Muscle of back (tissue), 13 donors: ENCODE results near the gene IGF2. TPM values are rescaled to one million over a fixed set of nuclear protein-coding genes. Genes with fewer than 3 reads are reported as not detected.
"Not testable (repeated sequence)": the region's sequence is repeated elsewhere in the genome, so short reads cannot be mapped to it uniquely, and the experiment has no call there.

ENCODE experiments used
- DNase-seq, 3 donors: peaks; one replicate each; pipeline versions ENCODE4 v3.0.0 to v3.0.0-alpha.2; 2013
- long read RNA-seq, 9 donors: transcript quantifications; one replicate each; lab custom pipeline, GENCODE V29; 2026
- polyA plus RNA-seq, 10 donors: library from polyadenylated mRNA; unstranded; fragments of 120-200 nt; gene quantifications; one replicate each; pipeline ENCODE4 v1.2.1, GENCODE V29; 2013; ENCODE audit not compliant: insufficient read length in 10 of 10

The IGF2 gene
- 1,000 to 10,000 TPM; 3,184 to 5,148 (median 3,915) TPM for polyA plus RNA-seq
- long read RNA-seq, donor 1, full-length matches to known transcripts: 1,231 of 1,458 reads
- long read RNA-seq, donor 1, partial matches to known transcripts: 202 of 1,458 reads
- long read RNA-seq, donor 1, other reads (novel, unspliced or antisense): 25 of 1,458 reads
- long read RNA-seq, donor 2, full-length matches to known transcripts: 495 of 669 reads
- long read RNA-seq, donor 2, partial matches to known transcripts: 162 of 669 reads
- long read RNA-seq, donor 2, other reads (novel, unspliced or antisense): 12 of 669 reads
- long read RNA-seq, donor 3: 0 reads
- long read RNA-seq, donor 4, full-length matches to known transcripts: 442 of 672 reads
- long read RNA-seq, donor 4, partial matches to known transcripts: 201 of 672 reads
- long read RNA-seq, donor 4, other reads (novel, unspliced or antisense): 29 of 672 reads
- long read RNA-seq, donor 5, full-length matches to known transcripts: 1,274 of 1,707 reads
- long read RNA-seq, donor 5, partial matches to known transcripts: 433 of 1,707 reads
- long read RNA-seq, donor 5, other reads (novel, unspliced or antisense): 0 of 1,707 reads
- long read RNA-seq, donor 6, full-length matches to known transcripts: 775 of 888 reads
- long read RNA-seq, donor 6, partial matches to known transcripts: 92 of 888 reads
- long read RNA-seq, donor 6, other reads (novel, unspliced or antisense): 21 of 888 reads
- long read RNA-seq, donor 7, full-length matches to known transcripts: 913 of 1,229 reads
- long read RNA-seq, donor 7, partial matches to known transcripts: 283 of 1,229 reads
- long read RNA-seq, donor 7, other reads (novel, unspliced or antisense): 33 of 1,229 reads
- long read RNA-seq, donor 8, full-length matches to known transcripts: 302 of 368 reads
- long read RNA-seq, donor 8, partial matches to known transcripts: 48 of 368 reads
- long read RNA-seq, donor 8, other reads (novel, unspliced or antisense): 18 of 368 reads
- long read RNA-seq, donor 9, full-length matches to known transcripts: 215 of 293 reads
- long read RNA-seq, donor 9, partial matches to known transcripts: 78 of 293 reads
- long read RNA-seq, donor 9, other reads (novel, unspliced or antisense): 0 of 293 reads

- DNase-seq: peak in 2 of 3 donors; percentile 85 to 87
These were observed at the start of gene IGF2 for GRCh38 chr11:2139123-2139521. TSS of gene IGF2 (minus strand) at chr11:2139389. CDS start at chr11:2135523, 3,866 bp downstream.

- no peak for DNase-seq
These were observed 49.6 kb upstream of the IGF2 start for GRCh38 chr11:2188745-2189144.

- DNase-seq: no peak
These were observed 48.1 kb upstream of the IGF2 start for GRCh38 chr11:2187280-2187707.

- DNase-seq: no peak
These were observed 47.6 kb upstream of the IGF2 start for GRCh38 chr11:2186669-2187279.

- no peak for DNase-seq
These were observed 46.3 kb upstream of the IGF2 start for GRCh38 chr11:2185324-2186085.

GRCh38 chr11:2182692-2183474, 43.7 kb upstream of the IGF2 start:
- no peak for DNase-seq

GRCh38 chr11:2182075-2182474, 42.9 kb upstream of the IGF2 start:
- no peak for DNase-seq

- no peak for DNase-seq
These were observed 41.7 kb upstream of the IGF2 start for GRCh38 chr11:2180789-2181370.

GRCh38 chr11:2180347-2180746, 41.2 kb upstream of the IGF2 start:
- no peak for DNase-seq

- no peak for DNase-seq
These were observed 40.3 kb upstream of the IGF2 start for GRCh38 chr11:2179516-2179915.

GRCh38 chr11:2178906-2179494, 39.8 kb upstream of the IGF2 start:
- DNase-seq: peak in 1 of 3 donors; percentile 33

- DNase-seq: not testable (repeated sequence)
These were observed 39.0 kb upstream of the IGF2 start for GRCh38 chr11:2178055-2178773.

- DNase-seq: no peak
These were observed 37.9 kb upstream of the IGF2 start for GRCh38 chr11:2177076-2177475.

GRCh38 chr11:2176389-2176900, 37.3 kb upstream of the IGF2 start:
- no peak for DNase-seq

GRCh38 chr11:2175659-2176058, 36.5 kb upstream of the IGF2 start:
- DNase-seq: peak in 1 of 3 donors; percentile 38

GRCh38 chr11:2174361-2174760, 35.2 kb upstream of the IGF2 start:
- no peak for DNase-seq

- DNase-seq: no peak
These were observed 34.6 kb upstream of the IGF2 start for GRCh38 chr11:2173761-2174160.

- no peak for DNase-seq
These were observed 34.0 kb upstream of the IGF2 start for GRCh38 chr11:2173150-2173693.
